Measurements from ENCODE around the gene CDH13. TPM values are rescaled to one million over a fixed set of nuclear protein-coding genes. Genes with fewer than 3 reads are reported as not detected.

The CDH13 gene
- total and polyA plus RNA-seq, 10 of the 15 experiments (the other 5 are each of a cell fraction or from before 2014, with no cell fraction given) = under 0.01 to 0.05 TPM; not detected in 8

DNA sequence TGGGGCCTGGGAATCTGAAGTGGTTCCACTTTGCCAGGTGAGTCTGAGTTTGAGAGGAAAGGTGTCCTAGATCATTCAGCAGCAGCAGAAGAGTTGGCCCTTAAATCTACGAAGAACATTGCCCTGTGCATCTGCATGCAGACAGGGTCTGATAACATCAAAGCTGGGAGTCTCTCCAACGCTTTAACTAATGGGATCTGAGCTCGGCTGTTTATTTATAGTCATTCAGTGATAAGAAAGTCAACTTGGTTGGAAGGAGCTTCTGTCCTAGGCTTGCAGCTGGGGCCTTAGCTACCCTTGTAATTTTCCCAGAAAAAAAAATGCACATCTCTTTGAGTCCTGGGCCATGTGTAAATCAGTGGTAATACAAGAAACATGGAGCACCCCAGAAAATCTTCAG, 763.0 kb downstream of the CDH13 start:
- Histone ChIP-seq H3K27ac (ENCODE audit: control insufficient read depth, insufficient read depth) (no peak overlapping the region), H3K9me3 (replicated peaks; ENCODE audit: control insufficient read depth, insufficient read depth, low read length) (no peaks in the 10 kb centered on the region), H2AFZ (ENCODE audit: control insufficient read depth, low read depth, low read length) (no peak overlapping the region), H3K27me3 (replicated peaks in 1 of 2; ENCODE audit: control insufficient read depth in 2 of 2, insufficient read depth in 2 of 2, low read length in 1 of 2) (no peaks in the 10 kb centered on the region), H3K79me2 (ENCODE audit: control insufficient read depth, insufficient read depth, low read length) (no peaks in the 10 kb centered on the region), H3K9ac (ENCODE audit: control insufficient read depth, insufficient read depth, low read length) (no peak overlapping the region), H3K4me3 (no peak overlapping the region), H3K36me3 (ENCODE audit: control insufficient read depth in 2 of 2, insufficient read depth in 2 of 2, low read length in 1 of 2) (no peaks in the 10 kb centered on the region), H3K4me1 (ENCODE audit: control insufficient read depth, insufficient read depth, low read length) (no peaks in the 10 kb centered on the region), H4K20me1 (ENCODE audit: control insufficient read depth, insufficient read depth) (no peaks in the 10 kb centered on the region), H3K4me2 (ENCODE audit: control insufficient read depth, insufficient read depth) (no peak overlapping the region)
- no TSS peak for BruUV-seq (replicated peaks)
- in situ Hi-C loops (cut with MboI) = no loop called here
- ChIA-PET CTCF (interaction anchor here (0.7 kb wide), 1 partner anchor 18 kb away, joined by 3 read pairs; no protein-coding TSS in a partner anchor), RAD21 (ENCODE audit: unreplicated experiment) (no interaction called here), SMC1A (ENCODE audit: uncharacterized antibody, unreplicated experiment) (interaction anchor here (0.5 kb wide), 1 partner anchor 52 kb away, joined by 3 read pairs; no protein-coding TSS in a partner anchor), POLR2A (no interaction called here)
- DNase-seq (ENCODE audit: low read depth, low spot score) (no peak), FAIRE-seq (no peak), ATAC-seq (no peak)
- intact Hi-C loops (cut with micrococcal nuclease; ENCODE audit: unreplicated experiment) = loop anchor here (10.0 kb wide), 1 partner anchor 55 kb away; no protein-coding TSS in a partner anchor
- TF ChIP-seq, protein P1, sequence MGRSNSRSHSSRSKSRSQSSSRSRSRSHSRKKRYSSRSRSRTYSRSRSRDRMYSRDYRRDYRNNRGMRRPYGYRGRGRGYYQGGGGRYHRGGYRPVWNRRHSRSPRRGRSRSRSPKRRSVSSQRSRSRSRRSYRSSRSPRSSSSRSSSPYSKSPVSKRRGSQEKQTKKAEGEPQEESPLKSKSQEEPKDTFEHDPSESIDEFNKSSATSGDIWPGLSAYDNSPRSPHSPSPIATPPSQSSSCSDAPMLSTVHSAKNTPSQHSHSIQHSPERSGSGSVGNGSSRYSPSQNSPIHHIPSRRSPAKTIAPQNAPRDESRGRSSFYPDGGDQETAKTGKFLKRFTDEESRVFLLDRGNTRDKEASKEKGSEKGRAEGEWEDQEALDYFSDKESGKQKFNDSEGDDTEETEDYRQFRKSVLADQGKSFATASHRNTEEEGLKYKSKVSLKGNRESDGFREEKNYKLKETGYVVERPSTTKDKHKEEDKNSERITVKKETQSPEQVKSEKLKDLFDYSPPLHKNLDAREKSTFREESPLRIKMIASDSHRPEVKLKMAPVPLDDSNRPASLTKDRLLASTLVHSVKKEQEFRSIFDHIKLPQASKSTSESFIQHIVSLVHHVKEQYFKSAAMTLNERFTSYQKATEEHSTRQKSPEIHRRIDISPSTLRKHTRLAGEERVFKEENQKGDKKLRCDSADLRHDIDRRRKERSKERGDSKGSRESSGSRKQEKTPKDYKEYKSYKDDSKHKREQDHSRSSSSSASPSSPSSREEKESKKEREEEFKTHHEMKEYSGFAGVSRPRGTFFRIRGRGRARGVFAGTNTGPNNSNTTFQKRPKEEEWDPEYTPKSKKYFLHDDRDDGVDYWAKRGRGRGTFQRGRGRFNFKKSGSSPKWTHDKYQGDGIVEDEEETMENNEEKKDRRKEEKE (IDR thresholded peaks at IDR 0.05) = no peak
- TF ChIP-seq MYB (IDR thresholded peaks at IDR 0.05; ENCODE audit: borderline replicate concordance, low read depth, low read length) = no peak
- TF ChIP-seq CBX5 (IDR thresholded peaks at IDR 0.05; ENCODE audit: low read depth) = no peak
- no peak for TF ChIP-seq SIX5 (IDR thresholded peaks at IDR 0.05; ENCODE audit: low read depth, low read length, severe bottlenecking)
- no peak for TF ChIP-seq HDAC2 (IDR thresholded peaks at IDR 0.05)
- TF ChIP-seq FOXK2 (IDR thresholded peaks at IDR 0.05) = no peak
- 10% methylated on average over 3 of the region's 3 CpGs for WGBS (ENCODE audit: insufficient coverage, insufficient replicate concordance, low lambda C conversion rate, missing lambda C conversion rate)
